22Rv1 (cell line): Measurements from ENCODE around the gene MYL11.

Experiments
- H3K27ac ChIP-seq: fragments of 450-650 bp; 2 replicates; pipeline ENCODE4 v1.5.1; 2017
- ZFX ChIP-seq: fragments of 450-650 bp; IDR thresholded peaks from 2 replicates; pipeline ENCODE4 v1.6.1; 2017; ENCODE audit warnings: antibody characterized with exemption, borderline replicate concordance
- TF ChIP-seq, protein P1 (sequence below): fragments of 450-650 bp; IDR thresholded peaks from 2 replicates; pipeline ENCODE4 v1.5.1; 2017; ENCODE audit warnings: mild to moderate bottlenecking

MYL11 gene

DNA sequence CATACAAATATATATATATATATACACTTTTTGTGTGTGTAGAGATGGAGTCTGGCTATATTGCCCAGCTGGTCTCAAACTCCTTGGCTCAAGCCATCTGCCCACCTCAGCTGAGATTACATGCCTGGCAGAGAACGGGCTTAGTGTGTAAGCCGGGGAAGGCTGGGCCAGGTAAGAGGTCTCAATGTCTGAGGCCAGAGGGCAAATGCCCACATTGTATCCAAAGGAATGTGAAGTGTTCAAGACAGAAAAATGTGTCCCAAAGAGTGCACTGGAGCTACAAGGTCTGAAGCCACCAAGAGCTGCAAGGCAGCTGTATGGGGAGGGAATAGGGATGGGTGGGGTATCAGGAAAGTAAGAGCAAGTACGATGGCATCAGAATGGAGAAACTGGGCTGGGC, 28.3 kb upstream of the MYL11 start:
- no peak for TF ChIP-seq ZFX
- TF ChIP-seq, protein P1, sequence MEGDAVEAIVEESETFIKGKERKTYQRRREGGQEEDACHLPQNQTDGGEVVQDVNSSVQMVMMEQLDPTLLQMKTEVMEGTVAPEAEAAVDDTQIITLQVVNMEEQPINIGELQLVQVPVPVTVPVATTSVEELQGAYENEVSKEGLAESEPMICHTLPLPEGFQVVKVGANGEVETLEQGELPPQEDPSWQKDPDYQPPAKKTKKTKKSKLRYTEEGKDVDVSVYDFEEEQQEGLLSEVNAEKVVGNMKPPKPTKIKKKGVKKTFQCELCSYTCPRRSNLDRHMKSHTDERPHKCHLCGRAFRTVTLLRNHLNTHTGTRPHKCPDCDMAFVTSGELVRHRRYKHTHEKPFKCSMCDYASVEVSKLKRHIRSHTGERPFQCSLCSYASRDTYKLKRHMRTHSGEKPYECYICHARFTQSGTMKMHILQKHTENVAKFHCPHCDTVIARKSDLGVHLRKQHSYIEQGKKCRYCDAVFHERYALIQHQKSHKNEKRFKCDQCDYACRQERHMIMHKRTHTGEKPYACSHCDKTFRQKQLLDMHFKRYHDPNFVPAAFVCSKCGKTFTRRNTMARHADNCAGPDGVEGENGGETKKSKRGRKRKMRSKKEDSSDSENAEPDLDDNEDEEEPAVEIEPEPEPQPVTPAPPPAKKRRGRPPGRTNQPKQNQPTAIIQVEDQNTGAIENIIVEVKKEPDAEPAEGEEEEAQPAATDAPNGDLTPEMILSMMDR: no peak
- no peak overlapping the region for H3K27ac ChIP-seq

DNA sequence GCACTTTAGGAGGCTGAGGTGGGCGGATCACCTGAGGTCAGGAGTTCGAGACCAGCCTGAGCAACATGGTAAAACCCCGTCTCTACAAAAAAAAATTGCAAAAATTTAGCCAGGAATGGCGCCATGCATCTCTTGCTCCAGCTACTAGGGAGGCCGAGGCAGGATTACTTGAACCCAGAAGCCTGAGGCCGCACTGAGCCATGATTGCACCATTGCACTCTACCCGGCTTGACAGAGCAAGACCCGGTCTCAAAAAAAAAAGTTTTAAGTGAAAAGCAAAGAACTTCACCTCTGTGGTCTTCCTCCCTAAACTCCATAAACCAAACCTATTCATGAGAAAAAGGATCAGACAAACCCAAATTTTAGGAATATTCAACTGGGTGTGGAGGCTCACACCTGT, 26.5 kb upstream of the MYL11 start:
- no peak for TF ChIP-seq ZFX
- TF ChIP-seq, protein P1: no peak
- no peak overlapping the region for H3K27ac ChIP-seq

- TF ChIP-seq, protein P1: no peak
- TF ChIP-seq ZFX: no peak
- no peak overlapping the region for H3K27ac ChIP-seq
These were observed 25.7 kb upstream of the MYL11 start for GRCh38 chr16:30348929-30349328.

- TF ChIP-seq ZFX: no peak
- TF ChIP-seq, protein P1: no peak
- no peak overlapping the region for H3K27ac ChIP-seq
These were observed 24.9 kb upstream of the MYL11 start for GRCh38 chr16:30349675-30350074.

DNA sequence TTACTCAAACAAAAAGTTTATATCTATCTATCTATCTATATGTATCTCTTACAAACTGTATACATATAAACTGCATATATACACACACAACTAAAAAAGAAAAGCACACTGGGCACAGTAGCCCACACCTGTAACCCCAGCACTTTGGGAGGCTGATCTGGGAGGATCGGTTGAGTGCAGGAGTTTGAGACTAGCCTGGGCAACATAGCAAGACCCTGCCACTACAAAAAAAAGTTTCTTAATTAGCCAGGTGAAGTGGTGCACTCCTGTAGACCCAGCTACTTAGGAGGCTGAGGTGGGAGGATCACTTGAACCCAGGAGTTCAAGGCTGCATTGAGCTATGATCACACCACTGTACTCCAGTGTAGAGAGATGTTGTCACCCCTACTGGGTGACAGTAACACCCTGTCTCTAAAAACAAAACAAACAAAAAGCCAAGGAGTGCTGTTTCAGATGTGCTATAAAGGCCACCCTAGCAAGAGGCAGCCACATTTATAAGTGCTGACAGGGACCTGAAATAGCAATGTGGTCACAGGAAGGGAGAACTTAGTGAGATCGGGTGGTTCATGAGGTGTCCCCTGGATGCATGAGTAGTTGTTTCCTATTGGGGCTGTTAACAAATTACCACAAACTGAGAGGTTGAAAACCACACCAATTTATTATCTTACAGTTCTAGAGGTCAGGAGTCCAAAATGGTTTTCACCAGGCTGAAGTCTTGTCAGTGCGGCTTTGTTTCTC, 24.3 kb upstream of the MYL11 start:
- H3K27ac ChIP-seq: no peak overlapping the region
- TF ChIP-seq, protein P1: no peak
- TF ChIP-seq ZFX: no peak

DNA sequence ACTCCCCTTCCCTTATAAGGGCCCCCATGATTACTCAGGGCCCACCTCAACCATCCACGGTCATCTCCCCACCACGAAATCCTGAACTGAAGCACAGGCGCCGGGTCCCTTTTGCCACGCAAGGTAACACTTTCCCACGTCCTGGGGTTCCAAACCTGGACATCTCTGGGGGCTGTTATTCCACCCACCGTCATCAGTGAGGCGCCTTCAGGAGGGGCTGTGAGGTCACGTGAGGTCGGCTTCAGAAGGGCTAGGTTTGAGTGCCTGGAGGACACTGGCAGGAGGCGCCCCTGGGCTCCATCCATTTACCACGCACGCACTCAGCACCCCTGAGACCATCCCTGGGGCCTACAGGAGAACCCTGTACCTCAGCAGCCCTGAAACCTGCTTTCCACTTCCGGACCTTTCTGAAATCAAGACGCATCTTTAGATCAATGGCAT, 23.6 kb upstream of the MYL11 start:
- H3K27ac ChIP-seq: no peak overlapping the region
- TF ChIP-seq, protein P1: no peak
- no peak for TF ChIP-seq ZFX

GRCh38 chr16:30351586-30352419, 22.8 kb upstream of the MYL11 start:
- TF ChIP-seq ZFX: no peak
- TF ChIP-seq, protein P1: no peak
- H3K27ac ChIP-seq: no peak overlapping the region
